IMR-90 (cell line): ENCODE measurements around the gene RALGAPA1.
"Not testable (repeated sequence)": the region's sequence is repeated elsewhere in the genome, so short reads cannot be mapped to it uniquely, and the experiment has no call there.

Experiments used
- POLR2A ChIP-seq: IDR thresholded peaks from 2 replicates; pipeline ENCODE4 v1.6.1; 2012; ENCODE audit warnings: mild to moderate bottlenecking, low read depth, low read length
- RAD21 ChIP-seq: IDR thresholded peaks from 2 replicates; pipeline ENCODE4 v1.6.1; 2012; ENCODE audit warnings: low read length, improper control_type of control experiment
- SMC3 ChIP-seq: fragments of 150-350 bp; IDR thresholded peaks from 2 replicates; pipeline ENCODE4 v1.6.1; 2016; ENCODE audit warnings: low read depth, mild to moderate bottlenecking, antibody characterized with exemption, low read length, moderate library complexity
- USF2 ChIP-seq: fragments of 150-350 bp; IDR thresholded peaks from 2 replicates; pipeline ENCODE4 v1.6.1; 2017; ENCODE audit warnings: mild to moderate bottlenecking, antibody characterized with exemption, low read length, low read depth
- TF ChIP-seq, protein P1 (sequence below): conservative IDR thresholded peaks from 2 replicates; pipeline ENCODE4 v1.5.1; 2012; ENCODE audit warnings: mild to moderate bottlenecking, low read depth, low read length, improper control_type of control experiment

GRCh38 chr14:35733510-35733909, 75.6 kb downstream of the RALGAPA1 start:
- not testable (repeated sequence) for TF ChIP-seq POLR2A, USF2, RAD21, SMC3
- TF ChIP-seq, protein P1, sequence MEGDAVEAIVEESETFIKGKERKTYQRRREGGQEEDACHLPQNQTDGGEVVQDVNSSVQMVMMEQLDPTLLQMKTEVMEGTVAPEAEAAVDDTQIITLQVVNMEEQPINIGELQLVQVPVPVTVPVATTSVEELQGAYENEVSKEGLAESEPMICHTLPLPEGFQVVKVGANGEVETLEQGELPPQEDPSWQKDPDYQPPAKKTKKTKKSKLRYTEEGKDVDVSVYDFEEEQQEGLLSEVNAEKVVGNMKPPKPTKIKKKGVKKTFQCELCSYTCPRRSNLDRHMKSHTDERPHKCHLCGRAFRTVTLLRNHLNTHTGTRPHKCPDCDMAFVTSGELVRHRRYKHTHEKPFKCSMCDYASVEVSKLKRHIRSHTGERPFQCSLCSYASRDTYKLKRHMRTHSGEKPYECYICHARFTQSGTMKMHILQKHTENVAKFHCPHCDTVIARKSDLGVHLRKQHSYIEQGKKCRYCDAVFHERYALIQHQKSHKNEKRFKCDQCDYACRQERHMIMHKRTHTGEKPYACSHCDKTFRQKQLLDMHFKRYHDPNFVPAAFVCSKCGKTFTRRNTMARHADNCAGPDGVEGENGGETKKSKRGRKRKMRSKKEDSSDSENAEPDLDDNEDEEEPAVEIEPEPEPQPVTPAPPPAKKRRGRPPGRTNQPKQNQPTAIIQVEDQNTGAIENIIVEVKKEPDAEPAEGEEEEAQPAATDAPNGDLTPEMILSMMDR, result not testable (repeated sequence)
